NOMO-1 (cell line): ENCODE data around the gene CRYAB.
A peak's percentile ranks its signal among the peaks of the same experiment; 100 is the strongest.
"Not testable (repeated sequence)": the region's sequence is repeated elsewhere in the genome, so short reads cannot be mapped to it uniquely, and the experiment has no call there.

Experiments
- DNase-seq, 2 experiments: peaks; one replicate each; lab custom pipeline; 2025; ENCODE audit not compliant: unreplicated experiment in 2 of 2; lab: John Stamatoyannopoulos, UW

The CRYAB gene

DNA sequence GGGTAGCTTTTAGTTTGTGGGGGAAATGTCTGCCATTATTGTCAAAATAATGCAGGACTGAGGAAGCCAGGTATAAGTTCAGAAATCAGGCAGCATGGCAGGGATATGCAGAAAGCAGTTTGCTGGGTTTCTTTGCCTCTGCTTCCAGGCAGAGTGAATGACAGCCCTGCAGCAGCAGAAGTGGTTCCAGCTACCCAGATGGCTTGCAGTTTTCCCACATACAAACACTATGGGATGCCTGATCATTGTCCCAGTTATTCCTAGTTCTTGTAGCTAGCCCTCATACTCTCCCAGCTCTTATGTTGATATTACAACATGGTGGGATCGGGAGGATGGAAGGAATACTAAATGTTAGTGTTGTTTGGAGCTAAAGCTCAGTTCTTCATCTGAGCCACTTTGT is 22.7 kb upstream of the CRYAB start:
- DNase-seq, result no peak

DNA sequence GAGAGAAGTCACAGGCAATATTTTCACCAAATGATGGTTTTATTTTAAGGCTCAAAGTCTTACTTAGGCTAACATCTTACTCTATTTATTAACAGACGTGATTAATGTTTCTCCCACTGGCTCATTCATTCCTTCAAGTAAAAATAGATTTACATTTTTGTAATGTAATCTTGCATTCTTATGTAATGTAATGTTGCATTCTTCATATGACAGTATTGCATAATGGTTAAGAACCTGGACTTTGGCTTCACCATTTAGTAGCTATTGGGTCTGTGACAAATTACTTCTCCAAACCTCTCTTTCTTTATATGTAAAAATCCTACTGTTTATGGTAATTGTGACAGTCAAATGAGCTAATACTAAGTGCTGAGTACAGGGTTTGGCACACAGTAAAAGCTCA is 22.3 kb upstream of the CRYAB start:
- DNase-seq, result peak; percentile 61 to 91

DNA sequence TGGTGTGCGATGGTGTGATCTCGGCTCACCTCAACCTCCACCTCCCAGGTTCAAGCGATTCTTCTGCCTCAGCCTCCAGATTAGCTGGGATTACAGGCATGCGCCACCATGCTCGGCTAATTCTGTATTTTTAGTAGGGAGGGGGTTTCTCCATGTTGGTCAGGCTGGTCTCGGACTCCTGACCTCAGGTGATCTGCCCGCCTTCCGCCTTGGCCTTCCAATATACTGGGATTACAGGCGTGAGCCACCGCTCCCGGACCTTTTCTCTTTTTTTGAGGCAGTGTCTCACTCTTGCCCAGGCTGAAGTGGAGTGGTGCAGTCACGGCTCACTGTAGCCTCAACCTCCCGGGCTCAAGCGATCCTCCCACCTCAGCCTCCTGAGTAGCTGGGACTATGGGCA is 21.6 kb upstream of the CRYAB start:
- DNase-seq, result not testable (repeated sequence)

DNA sequence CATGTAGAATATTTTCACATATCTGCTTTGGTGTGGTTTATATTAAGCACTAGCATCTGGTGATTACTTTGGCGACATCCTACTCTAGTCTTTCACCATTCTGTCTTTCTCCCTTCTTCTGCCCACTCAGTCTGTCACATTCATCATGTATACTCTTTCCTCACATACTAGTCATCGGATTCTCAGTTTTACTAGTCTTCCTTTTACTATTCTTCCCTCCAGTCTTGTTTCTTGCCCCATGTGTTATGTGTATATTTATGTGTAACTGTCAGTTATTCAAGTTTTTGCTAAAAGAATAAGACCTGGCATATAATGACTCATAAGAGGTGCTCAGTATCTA is 21.0 kb upstream of the CRYAB start:
- no peak for DNase-seq

DNA sequence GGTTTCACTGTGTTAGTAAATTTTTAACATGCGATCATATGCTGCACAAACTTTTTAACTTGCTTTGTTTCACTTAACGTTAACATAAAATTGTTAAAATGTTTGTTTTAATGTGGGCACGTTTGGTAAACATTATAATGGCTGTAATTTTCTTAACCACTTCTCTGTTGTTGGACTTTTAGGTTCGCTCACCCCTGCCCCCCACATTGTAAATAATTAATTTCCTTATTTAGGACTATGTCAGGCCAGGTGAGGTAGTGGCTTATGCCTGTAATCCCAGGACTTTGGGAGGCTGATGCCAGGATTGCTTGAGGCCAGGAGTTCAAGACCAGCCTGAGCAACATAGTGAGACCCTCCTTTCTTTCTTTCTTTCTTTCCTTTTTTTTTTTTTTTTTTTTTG is 18.9 kb upstream of the CRYAB start:
- no peak for DNase-seq

DNA sequence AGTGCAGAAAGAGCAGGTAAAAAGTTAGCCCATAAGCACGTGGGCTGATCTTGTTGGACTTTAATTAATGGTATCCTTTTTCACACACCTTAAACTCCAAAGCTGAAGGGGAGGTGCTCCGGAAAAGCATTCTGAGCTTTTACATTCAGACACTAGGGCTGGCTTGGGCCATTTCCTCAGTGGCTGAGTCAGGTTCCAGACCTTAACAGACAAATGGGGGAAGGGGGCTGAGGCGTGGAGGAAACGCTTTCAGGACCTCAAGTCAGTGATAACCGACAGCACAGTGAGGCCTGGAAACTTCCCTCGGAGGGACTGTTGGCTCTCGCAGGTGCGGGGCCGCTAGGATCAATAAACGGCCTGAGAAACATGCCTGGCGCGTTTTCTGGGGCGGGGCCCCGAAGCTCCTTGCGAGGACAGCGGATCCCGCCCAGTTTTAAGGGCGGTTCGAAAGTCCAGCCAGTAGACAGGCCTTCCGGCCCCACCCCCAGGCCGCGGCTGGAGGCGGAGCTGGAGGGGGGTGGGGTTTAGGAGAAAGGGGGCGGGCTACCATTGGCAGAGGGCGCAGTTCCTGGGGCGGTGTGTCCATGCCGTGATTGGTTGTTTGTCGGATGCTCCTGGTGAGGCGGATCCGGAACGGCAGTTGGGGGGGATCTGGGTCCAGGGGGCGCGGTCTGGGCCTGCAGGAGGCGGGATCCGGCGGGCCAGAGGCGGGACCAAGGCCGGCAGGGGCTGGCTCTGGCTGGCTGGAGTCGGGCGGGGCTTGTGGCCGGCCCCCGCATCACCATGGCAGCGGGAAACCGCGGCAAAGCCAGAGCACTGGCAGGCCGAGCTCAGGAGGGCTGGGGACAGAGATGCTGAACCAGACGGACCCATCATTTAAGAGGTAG is 15.2 kb upstream of the CRYAB start:
- peak; percentile 95 to 98 for DNase-seq

DNA sequence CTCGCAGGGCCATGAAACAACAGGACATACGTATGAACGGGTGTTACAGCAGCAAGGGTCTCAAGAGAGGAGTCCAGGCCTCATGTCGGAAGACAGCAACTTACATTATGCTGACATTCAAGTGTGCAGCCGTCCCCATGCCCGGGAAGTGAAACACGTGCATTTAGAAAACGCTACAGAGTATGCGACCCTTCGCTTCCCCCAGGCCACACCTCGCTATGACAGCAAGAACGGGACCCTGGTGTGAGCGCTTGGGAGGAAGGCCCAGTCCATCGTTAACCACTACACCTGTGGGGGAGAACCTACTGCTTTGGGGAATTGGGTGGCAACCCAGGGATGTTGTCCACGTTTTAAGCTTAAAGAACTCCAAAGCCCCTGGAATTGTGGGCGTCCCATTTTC is 14.4 kb upstream of the CRYAB start:
- no peak for DNase-seq

DNA sequence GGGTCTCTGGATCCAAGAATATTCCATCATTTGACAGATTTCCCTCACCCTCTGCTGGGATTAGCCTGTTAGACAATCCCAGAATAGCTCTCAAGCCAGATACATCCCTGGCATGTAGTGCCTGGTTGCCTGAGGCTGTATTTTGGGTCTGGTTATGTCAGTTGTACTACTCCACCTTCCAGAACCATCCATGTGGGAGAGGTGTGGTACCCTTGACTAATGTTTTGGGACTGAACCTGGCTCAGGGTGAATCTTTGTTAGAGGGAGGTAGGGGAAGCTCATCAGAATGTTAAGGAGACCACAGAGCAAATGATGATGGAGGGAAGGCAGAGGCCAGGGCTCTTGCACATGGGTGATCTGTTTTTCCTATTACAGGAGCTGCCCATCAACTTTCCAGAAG is 12.4 kb upstream of the CRYAB start:
- DNase-seq, result no peak

DNA sequence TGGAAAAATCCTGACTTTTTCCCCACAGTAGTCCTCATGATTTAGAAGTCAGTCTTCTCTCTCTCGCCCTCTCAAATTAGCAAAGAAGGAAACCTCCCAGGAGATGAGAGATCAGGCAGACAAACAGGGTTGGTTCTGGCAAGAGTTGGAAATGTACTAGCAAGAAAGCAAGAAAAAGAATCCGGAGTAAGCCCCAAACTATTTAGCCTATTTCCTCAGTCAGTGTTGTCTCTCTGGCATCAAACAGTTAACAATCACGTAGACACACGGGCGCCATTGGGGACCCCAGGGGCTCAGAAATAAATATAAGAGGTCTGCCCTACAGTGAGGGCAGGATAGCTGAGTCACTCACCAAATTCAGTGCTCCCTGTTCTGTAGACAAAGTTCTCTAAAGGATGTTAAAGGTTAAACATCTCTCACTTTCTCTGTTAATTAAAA is 11.8 kb upstream of the CRYAB start:
- DNase-seq, result no peak

DNA sequence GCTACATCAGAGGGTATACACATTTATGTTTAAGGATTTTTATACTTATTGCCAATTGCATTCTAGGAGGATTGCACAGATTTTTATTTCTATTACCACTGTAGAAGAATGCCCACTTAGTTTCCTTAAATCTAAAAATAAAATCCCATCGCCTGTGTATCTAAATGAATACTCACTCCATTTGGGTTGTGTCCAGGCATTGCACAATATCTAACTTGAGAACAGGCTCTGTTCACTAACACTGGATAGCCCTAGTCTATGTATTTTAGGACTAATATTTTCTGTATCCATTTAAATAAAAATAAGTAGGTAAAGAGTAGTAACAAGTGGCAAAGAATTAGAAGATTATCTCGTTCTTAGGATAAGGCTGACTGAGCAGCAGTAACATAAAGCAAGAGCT is 11.2 kb upstream of the CRYAB start:
- peak in 1 of 2 experiments; percentile 24 for DNase-seq

DNA sequence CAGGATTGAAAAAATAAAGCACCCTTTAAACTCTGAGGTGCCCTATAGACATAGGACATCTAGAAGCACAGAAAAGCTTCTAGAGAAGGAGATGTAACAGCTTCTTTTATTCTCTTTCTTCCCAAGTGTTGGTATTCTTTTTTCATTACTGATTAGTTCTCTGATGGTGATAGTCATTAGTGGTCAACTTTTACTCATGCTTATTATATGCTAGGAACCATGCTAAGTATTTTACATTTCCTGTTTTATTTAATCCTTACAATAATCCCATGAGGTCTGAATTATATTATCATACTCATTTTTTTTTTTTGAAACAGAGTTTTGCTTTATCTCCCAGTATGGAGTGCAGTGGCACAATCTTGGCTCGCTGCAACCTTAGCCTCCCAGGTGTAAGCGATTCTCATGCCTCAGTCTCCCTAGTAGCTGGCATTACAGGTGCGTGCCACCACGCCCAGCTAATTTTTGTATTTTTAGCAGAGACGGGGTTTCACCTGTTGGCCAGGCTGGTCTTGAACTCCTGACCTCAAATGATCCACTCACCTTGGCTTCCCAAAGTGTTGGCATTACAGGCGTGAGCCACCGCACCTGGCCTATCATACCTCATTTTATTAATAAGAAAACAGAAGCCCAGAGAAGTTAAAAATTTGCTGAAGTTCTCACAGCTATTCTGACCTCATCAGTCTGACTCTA is 10.1 kb upstream of the CRYAB start:
- no peak for DNase-seq

DNA sequence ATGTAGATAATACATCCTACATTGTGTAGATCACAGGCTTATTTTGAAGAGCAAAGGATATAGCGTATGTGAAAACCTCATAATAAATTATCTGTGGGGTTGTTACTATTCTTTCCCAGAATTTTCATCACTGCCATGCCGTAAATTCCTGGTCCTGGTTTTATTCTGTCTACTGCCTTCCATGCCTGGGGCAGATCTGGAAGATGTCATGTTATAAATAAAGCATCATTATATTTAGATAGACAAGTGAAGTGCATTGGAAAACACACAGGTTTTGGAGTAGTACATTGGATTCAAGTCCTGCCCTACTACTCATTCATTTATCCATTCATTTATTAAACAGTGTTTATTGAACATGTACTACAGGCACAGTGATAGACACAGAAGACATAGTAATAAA is 9.3 kb upstream of the CRYAB start:
- DNase-seq, result no peak

DNA sequence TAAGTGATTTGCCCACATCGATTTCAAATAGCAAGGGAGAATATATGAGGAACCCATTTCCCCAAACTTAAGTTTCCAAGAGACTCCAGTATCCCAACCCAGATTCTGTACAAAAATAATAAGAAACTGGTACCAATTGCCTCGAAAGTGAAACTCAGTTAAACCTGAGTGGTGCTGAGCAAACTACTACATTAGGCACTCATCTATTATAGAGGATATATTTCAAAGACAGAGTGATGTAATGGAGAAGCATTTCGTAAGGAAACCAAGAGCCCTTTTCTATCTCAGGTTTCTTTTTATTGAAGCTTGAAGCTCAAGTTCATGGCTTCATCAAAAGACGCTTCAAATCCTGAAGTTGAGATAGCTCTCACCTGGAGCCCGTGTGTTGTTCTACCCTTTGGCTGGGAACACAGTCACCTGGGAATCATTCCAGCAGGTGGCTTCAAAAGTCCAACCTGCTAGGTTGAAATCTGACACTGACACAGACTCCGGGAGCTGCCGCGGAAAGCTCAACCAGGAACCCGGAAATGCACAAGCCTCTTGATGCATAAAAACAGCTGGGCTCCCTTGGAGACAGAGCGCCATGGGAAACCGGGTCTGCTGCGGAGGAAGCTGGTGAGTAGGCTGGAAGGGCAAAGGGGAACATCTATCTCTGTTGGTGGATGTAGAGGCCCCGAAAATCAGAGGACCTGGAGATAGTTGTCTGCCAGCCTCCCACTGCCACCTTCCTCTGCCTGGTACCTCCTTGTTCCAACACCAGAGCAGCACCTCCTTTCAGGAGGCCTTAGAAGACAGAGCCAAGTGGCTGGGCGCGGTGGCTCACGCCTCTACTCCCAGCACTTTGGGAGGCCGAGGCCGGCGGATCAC is 7.1 kb upstream of the CRYAB start, which contains the start of gene C11orf52:
Gene C11orf52 (plus strand): TSS at position 524 of the 867 bp plus-strand sequence. CDS start 60 bp downstream, at position 584.
- DNase-seq, result no peak

DNA sequence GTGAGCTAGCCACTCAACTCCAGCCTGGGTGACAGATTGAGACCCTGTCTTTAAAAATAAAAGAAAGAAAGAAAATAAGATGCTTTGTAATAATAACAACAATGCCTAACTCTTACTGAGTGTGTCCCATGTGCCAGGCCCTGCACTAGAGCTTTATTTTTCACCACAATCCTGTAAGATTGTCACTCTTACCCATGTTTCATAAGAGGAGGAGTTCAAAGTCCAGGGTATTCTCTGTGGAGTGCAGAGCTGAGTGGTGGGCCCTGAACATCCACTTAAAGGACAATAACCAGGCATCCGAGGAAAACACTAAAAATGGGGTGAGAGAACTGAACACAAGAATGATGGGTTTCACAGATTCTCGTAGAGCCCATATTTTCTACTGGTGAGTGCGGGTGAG is 6.2 kb upstream of the CRYAB start:
- no peak for DNase-seq

DNA sequence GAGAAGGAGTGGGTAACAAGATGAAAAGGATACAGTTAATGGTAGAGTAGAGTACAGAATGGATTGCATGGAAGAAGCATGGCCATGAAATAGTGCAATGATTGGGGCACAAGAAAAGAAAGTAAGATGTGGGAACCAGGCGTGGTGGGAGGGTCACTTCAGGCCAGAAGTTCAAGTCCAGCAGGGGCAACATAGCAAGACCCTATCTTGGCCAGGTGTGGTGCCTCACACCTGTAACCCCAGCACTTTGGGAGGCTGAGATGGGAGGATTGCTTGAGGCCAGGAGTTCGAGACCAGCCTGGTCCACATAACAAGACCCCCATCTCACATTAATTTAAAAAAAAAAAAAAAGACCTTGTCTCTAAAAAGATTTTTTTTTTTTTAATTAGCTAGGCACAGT is 5.7 kb upstream of the CRYAB start:
- DNase-seq, result no peak

DNA sequence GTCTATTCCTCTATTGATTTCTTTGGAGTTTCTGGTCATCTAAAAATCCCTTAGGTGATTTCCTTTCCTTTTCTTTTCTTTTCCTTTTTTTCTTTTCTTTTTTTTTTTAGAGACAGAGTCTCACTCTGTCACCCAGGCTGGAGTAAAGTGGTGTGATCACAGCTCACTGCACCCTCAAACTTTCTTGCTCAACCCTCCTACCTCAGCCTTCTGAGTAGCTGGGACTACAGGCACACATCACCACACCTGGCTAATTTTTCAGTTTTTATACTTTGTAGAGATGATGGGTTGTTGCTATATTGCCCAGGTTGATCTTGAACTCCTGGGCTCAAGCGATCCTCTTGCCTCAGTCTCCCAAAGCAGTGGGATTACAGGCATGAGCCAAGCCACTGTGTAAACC is 5.2 kb upstream of the CRYAB start:
- DNase-seq, result no peak

DNA sequence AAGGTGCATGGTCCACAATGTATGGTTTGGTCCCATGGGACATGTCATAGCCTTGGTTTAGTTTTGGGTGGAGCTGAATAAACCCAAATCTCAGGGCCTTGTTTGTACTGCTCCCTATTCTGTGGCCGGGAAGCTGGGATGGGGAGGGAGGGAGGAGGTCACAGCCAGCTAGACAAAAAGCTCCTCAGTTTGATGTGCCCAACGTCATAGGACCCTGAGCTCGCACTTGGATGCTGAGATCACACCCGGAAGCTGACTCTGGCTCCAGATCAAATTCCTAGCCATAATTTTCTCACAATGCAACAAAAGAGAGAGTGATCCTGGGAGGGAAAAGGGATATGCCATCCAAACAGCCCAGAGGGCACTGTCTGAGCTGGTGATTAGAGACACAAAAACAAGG is 2.4 kb upstream of the CRYAB start:
- DNase-seq, result no peak

DNA sequence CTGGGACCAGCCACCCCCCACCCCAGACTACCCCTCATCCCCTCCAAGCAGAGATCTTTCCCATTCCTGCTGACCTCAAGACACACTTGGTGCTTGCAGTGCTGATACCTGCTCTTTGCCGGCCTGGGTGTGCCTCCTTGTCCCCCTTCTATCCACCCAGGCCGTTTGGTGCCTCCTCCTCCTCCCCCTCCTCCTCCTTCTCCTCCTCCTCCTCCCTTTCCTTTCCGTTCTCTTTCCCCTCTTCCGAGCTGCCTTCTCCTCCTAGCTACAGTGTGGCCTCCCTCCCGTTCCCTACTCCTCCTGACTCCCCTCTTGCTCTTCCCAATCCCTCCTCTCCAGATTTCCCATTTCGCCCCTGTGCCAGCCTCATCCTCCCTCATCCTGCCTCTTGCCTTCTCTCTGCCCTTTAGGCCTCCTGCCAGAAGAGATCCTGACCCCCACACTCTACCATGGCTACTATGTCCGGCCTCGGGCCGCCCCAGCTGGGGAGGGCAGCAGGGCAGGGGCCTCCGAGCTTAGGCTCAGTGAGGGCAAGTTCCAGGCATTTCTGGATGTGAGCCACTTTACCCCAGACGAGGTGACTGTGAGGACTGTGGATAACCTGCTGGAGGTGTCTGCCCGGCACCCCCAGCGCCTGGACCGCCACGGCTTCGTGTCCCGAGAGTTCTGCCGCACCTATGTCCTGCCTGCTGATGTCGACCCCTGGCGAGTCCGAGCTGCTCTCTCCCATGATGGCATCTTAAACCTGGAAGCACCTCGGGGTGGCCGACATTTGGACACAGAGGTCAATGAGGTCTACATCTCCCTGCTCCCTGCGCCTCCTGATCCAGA is 1.7 kb upstream of the CRYAB start:
- no peak for DNase-seq

DNA sequence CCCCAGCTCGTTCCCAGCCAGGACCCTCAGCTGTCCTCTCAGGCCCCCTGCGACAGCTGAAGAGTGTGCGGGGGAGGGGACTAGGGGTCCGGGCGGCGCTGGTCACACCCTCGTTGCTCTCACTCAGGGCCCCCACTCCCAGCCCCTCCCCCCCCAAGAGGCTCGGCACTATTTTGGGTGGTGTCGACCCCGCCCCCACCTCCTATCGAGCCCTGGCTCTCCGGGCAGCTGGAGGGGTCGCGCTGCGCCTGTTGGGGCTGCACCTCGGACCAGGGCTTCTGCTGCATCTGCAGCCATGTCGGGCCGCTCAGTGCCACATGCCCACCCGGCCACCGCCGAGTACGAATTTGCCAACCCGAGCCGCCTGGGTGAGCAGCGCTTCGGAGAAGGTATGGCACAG is 965 bp upstream of the CRYAB start, which contains the start of gene HSPB2:
Gene HSPB2 (plus strand): TSS at position 200 of the 400 bp plus-strand sequence. CDS start 96 bp downstream, at position 296.
- no peak for DNase-seq
